ENCODE data around the gene DNAJC16. TPM values are rescaled to one million over a fixed set of nuclear protein-coding genes. Genes with fewer than 3 reads are reported as not detected.

Gene DNAJC16
- polyA plus RNA-seq, 1 donor (not counting 4 experiments of a cell fraction or from before 2014, with no cell fraction given) = 13.7 TPM

GRCh38 chr1:15577691-15578090 is 51.0 kb downstream of the DNAJC16 start:
- H3K4me1 ChIP-seq (ENCODE audit: control insufficient read depth, extremely low read depth, insufficient read depth, low read length) = no peaks in the 10 kb centered on the region

GRCh38 chr1:15578921-15579682 is 52.5 kb downstream of the DNAJC16 start:
- Histone ChIP-seq H3K27ac (ENCODE audit: control insufficient read depth, insufficient read depth, low read length) (no peak overlapping the region), H3K4me1 (ENCODE audit: control insufficient read depth, extremely low read depth, insufficient read depth, low read length) (no peaks in the 10 kb centered on the region), H3K79me2 (ENCODE audit: control insufficient read depth, insufficient read depth, low read length) (no peaks in the 10 kb centered on the region), H4K20me1 (ENCODE audit: control insufficient read depth, extremely low read depth, insufficient read depth, low read length) (no peaks in the 10 kb centered on the region), H2AFZ (ENCODE audit: control insufficient read depth, low read length) (no peak overlapping the region), H3K9ac (ENCODE audit: control insufficient read depth, extremely low read depth, insufficient read depth, low read length) (no peak overlapping the region), H3K4me2 (ENCODE audit: control insufficient read depth, extremely low read depth, insufficient read depth, low read depth, low read length) (no peak overlapping the region), H3K9me3 (ENCODE audit: control insufficient read depth, low read depth, low read length) (no peaks in the 10 kb centered on the region), H3K36me3 (ENCODE audit: control insufficient read depth in 2 of 2, extremely low read depth in 1 of 2, insufficient read depth in 2 of 2, low read length in 2 of 2) (no peaks in the 10 kb centered on the region), H3K4me3 (ENCODE audit: control insufficient read depth in 2 of 3, extremely low read depth in 1 of 3, insufficient read depth in 2 of 3, low read depth in 1 of 3, low read length in 3 of 3) (no peak overlapping the region), H3K27me3 (ENCODE audit: control insufficient read depth, extremely low read depth, insufficient read depth, low read length) (no peaks in the 10 kb centered on the region), H3K9me1 (ENCODE audit: control insufficient read depth, extremely low read depth, insufficient read depth, low read length) (no peaks in the 10 kb centered on the region)
- TF ChIP-seq CTCF (optimal IDR thresholded peaks at IDR 0.05 in 1 of 3, IDR thresholded peaks at IDR 0.05 in 1 of 3, conservative IDR thresholded peaks at IDR 0.05 in 1 of 3; ENCODE audit: extremely low read depth in 1 of 3, insufficient read depth in 2 of 3, low read length in 3 of 3) = no peak
- no peak for TF ChIP-seq EZH2 (IDR thresholded peaks at IDR 0.05; ENCODE audit: low read length)
- dilution Hi-C loops (cut with MboI; ENCODE audit: extremely low pct_ligation_motif_present, low sequenced_read_pairs) = no loop called here
- DNase-seq (ENCODE audit: low read depth, low spot score) = no peak
- FAIRE-seq = no peak

More at GRCh38 chr1:15577691-15578090, 51.0 kb downstream of the DNAJC16 start:
- Histone ChIP-seq H3K4me3 (ENCODE audit: control insufficient read depth in 2 of 3, extremely low read depth in 1 of 3, insufficient read depth in 2 of 3, low read depth in 1 of 3, low read length in 3 of 3) (no peak overlapping the region), H3K27ac (ENCODE audit: control insufficient read depth, insufficient read depth, low read length) (no peak overlapping the region), H4K20me1 (ENCODE audit: control insufficient read depth, extremely low read depth, insufficient read depth, low read length) (no peaks in the 10 kb centered on the region), H3K9me3 (ENCODE audit: control insufficient read depth, low read depth, low read length) (no peaks in the 10 kb centered on the region), H3K27me3 (ENCODE audit: control insufficient read depth, extremely low read depth, insufficient read depth, low read length) (no peaks in the 10 kb centered on the region), H3K9me1 (ENCODE audit: control insufficient read depth, extremely low read depth, insufficient read depth, low read length) (no peaks in the 10 kb centered on the region), H2AFZ (ENCODE audit: control insufficient read depth, low read length) (no peak overlapping the region), H3K79me2 (ENCODE audit: control insufficient read depth, insufficient read depth, low read length) (no peaks in the 10 kb centered on the region), H3K4me2 (ENCODE audit: control insufficient read depth, extremely low read depth, insufficient read depth, low read depth, low read length) (no peak overlapping the region), H3K36me3 (ENCODE audit: control insufficient read depth in 2 of 2, extremely low read depth in 1 of 2, insufficient read depth in 2 of 2, low read length in 2 of 2) (no peaks in the 10 kb centered on the region), H3K9ac (ENCODE audit: control insufficient read depth, extremely low read depth, insufficient read depth, low read length) (no peak overlapping the region)
- no peak for TF ChIP-seq CTCF (optimal IDR thresholded peaks at IDR 0.05 in 1 of 3, IDR thresholded peaks at IDR 0.05 in 1 of 3, conservative IDR thresholded peaks at IDR 0.05 in 1 of 3; ENCODE audit: extremely low read depth in 1 of 3, insufficient read depth in 2 of 3, low read length in 3 of 3)
- no peak for TF ChIP-seq EZH2 (IDR thresholded peaks at IDR 0.05; ENCODE audit: low read length)
- FAIRE-seq (no peak), DNase-seq (ENCODE audit: low read depth, low spot score) (no peak)
- dilution Hi-C loops (cut with MboI; ENCODE audit: extremely low pct_ligation_motif_present, low sequenced_read_pairs) = no loop called here

All from keratinocyte (primary cell).